ENCODE results near the gene ZEB2. TPM values are rescaled to one million over a fixed set of nuclear protein-coding genes. Genes with fewer than 3 reads are reported as not detected.
A peak's percentile ranks its signal among the peaks of the same experiment; 100 is the strongest.

Gene ZEB2
- total and polyA plus RNA-seq, 2 donors from 2014 or later = 8.3 to 136 TPM

DNA sequence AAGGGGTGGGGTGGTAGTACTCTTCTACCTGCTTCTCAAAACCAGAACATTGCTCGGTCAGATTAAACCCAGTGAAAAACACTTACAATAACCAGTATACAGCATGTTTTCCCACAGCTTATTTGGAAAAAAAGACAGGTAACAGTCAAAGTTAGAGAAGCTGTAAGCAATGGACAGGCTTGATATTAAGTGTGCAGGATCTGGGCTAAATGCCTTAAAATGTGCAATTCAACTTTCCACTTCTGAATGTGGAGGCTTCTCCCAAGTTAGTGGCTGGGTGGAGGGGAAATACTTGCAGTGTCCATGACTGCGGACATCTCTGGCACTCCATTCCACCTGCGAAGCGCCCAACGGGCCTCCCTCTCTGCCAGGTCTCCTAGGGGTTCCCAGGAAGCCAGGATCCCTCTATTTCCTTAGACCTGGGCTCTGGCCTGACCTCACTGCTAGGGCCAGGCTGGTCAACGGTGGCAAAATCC, 5.3 kb downstream of the ZEB2 start:
- Histone ChIP-seq H3K4me3 (ENCODE audit: low read length in 3 of 3) (peak overlapping the region; percentile 61 to 82 (median 71)), H3K36me3 (ENCODE audit: control insufficient read depth in 2 of 3, insufficient read depth in 3 of 3, low read length in 3 of 3) (peaks cover 0 to 2% (median 0%) of the 10 kb centered on the region in 3 donors), H3K27ac (ENCODE audit: low read depth in 2 of 2, low read length in 2 of 2) (peak overlapping the region; percentile 82 to 88), H3K27me3 (ENCODE audit: control insufficient read depth, insufficient read depth, low read length) (no peaks in the 10 kb centered on the region), H3K4me1 (ENCODE audit: control insufficient read depth in 2 of 3, insufficient read depth in 2 of 3, low read depth in 1 of 3, low read length in 3 of 3) (peaks cover 6 to 23% (median 10%) of the 10 kb centered on the region in 3 donors), H3K9me3 (ENCODE audit: control insufficient read depth in 2 of 3, insufficient read depth in 1 of 3, low read length in 3 of 3) (no peaks in the 10 kb centered on the region), H3K9ac (ENCODE audit: low read length in 3 of 3) (peak overlapping the region; percentile 54 to 90 (median 82))
- no peak for TF ChIP-seq CTCF (IDR thresholded peaks at IDR 0.05; ENCODE audit: borderline replicate concordance, extremely low read depth, insufficient read depth)
- intact Hi-C loops (cut with DNase I) = no loop called here
- peak in 1 of 5 donors; percentile 21 for DNase-seq
- no peak for FAIRE-seq

DNA sequence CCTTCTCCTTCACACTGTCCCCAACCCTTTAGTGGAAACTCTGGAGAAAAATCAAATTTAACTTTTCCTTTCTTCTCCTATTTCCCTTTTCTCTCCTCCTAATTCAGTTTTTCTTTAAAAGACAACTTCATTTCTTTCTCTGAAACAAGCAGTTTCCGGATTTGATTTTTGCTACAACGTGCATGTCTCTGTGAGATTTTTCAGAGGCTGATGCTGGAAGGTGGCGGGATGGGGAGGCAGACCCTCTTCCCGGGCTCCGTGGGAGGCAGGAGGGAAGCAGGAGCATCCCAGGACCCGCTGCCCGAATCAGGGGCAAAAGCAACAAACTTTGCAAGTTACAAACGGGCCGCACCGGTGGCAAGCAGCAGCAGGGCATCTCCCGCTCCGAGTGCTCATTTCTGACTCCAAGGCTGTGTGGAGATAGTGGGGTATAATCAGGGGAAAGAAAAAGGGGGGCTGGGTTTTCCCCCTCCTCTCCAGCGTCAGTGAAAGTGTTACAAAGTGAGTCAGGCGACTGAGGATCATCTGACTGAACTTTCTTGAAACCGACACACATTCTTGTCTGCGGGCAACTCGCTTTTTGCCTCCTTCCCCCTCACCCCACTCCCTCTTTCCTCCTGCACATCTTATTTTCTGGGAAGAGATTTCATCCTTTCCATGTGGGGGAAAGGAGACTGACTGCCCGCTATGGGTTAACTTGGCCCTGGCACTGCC, 6.4 kb downstream of the ZEB2 start:
- Histone ChIP-seq H3K27me3 (ENCODE audit: control insufficient read depth, insufficient read depth, low read length) (no peaks in the 10 kb centered on the region), H3K9me3 (ENCODE audit: control insufficient read depth in 2 of 3, insufficient read depth in 1 of 3, low read length in 3 of 3) (no peaks in the 10 kb centered on the region), H3K9ac (ENCODE audit: low read length in 3 of 3) (peak overlapping the region; percentile 28 to 90 (median 55)), H3K36me3 (ENCODE audit: control insufficient read depth in 2 of 3, insufficient read depth in 3 of 3, low read length in 3 of 3) (peaks cover 0 to 2% (median 0%) of the 10 kb centered on the region in 3 donors), H3K4me1 (ENCODE audit: control insufficient read depth in 2 of 3, insufficient read depth in 2 of 3, low read depth in 1 of 3, low read length in 3 of 3) (peaks cover 6 to 23% (median 8%) of the 10 kb centered on the region in 3 donors), H3K27ac (ENCODE audit: low read depth in 2 of 2, low read length in 2 of 2) (peak overlapping the region; percentile 59 to 82), H3K4me3 (ENCODE audit: low read length in 3 of 3) (peak overlapping the region; percentile 34 to 71 (median 61))
- TF ChIP-seq CTCF (IDR thresholded peaks at IDR 0.05; ENCODE audit: borderline replicate concordance, extremely low read depth, insufficient read depth) = no peak
- DNase-seq (peak in 3 of 5 donors; percentile 27 to 63 (median 48)), FAIRE-seq (no peak)
- intact Hi-C loops (cut with DNase I) = no loop called here

DNA sequence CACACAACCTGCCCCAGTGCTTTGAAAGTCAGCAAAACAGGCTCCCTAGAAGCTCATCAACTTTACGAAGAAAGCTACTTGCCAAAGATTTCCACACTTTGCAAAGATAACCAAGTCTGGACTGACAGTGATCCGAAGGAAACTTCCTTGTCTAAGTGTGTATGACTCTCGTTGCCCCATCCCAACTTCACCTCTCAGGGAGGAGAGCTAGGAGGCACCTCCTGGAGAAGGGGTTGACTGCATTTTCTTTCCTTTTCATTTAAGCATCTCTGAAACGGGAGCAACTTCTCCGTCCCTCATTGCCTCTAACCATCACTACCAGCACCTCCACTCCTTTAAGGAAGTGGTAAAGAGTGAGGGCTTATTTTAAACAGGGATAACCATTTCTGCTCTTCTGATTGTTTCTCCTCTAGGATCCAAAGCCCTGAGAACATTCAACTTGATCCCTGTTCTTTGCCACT, 7.0 kb downstream of the ZEB2 start:
- H3K4me3 ChIP-seq (ENCODE audit: low read length in 3 of 3) = peak overlapping the region; percentile 1 to 71 (median 61)
- H3K36me3 ChIP-seq (ENCODE audit: control insufficient read depth in 2 of 3, insufficient read depth in 3 of 3, low read length in 3 of 3) = peaks cover 0 to 2% (median 0%) of the 10 kb centered on the region in 3 donors
- peak overlapping the region in 2 of 3 donors; percentile 17 to 90 for H3K9ac ChIP-seq (ENCODE audit: low read length in 3 of 3)
- H3K27ac ChIP-seq (ENCODE audit: low read depth in 2 of 2, low read length in 2 of 2) = peak overlapping the region; percentile 59 to 82
- DNase-seq (peak in 1 of 5 donors; percentile 13), FAIRE-seq (no peak)
- no peaks in the 10 kb centered on the region for H3K9me3 ChIP-seq (ENCODE audit: control insufficient read depth in 2 of 3, insufficient read depth in 1 of 3, low read length in 3 of 3)
- peaks cover 6 to 23% (median 10%) of the 10 kb centered on the region in 3 donors for H3K4me1 ChIP-seq (ENCODE audit: control insufficient read depth in 2 of 3, insufficient read depth in 2 of 3, low read depth in 1 of 3, low read length in 3 of 3)
- no peak for TF ChIP-seq CTCF (IDR thresholded peaks at IDR 0.05; ENCODE audit: borderline replicate concordance, extremely low read depth, insufficient read depth)
- intact Hi-C loops (cut with DNase I) = no loop called here
- H3K27me3 ChIP-seq (ENCODE audit: control insufficient read depth, insufficient read depth, low read length) = no peaks in the 10 kb centered on the region

All from kidney (tissue), 14 donors.